HepG2 (cell line): ENCODE results near the gene CACNA1G. TPM values are rescaled to one million over a fixed set of nuclear protein-coding genes. Genes with fewer than 3 reads are reported as not detected.

Experiments used
- FOXA3 ChIP-seq: IDR thresholded peaks from 2 replicates; pipeline ENCODE4 v1.6.1; 2016; ENCODE audit warnings: missing genetic modification reagents, missing compliant biosample characterization
- GLI4 ChIP-seq: sonication (generic); formaldehyde crosslinking; IDR thresholded peaks from 2 replicates; pipeline ENCODE4 v1.5.1; 2020; ENCODE audit warnings: missing genetic modification reagents, mild to moderate bottlenecking, moderate library complexity, borderline replicate concordance
- HIVEP1 ChIP-seq: sonication (generic); formaldehyde crosslinking; IDR thresholded peaks from 2 replicates; pipeline ENCODE4 v1.4.0; 2020; ENCODE audit warnings: mild to moderate bottlenecking, missing genetic modification reagents
- HOXA3 ChIP-seq: sonication (generic); formaldehyde crosslinking; IDR thresholded peaks from 2 replicates; pipeline ENCODE4 v1.5.0; 2020; ENCODE audit warnings: missing genetic modification reagents
- MTF1 ChIP-seq: sonication (generic); formaldehyde crosslinking; IDR thresholded peaks from 2 replicates; pipeline ENCODE4 v1.5.0; 2020; ENCODE audit warnings: missing genetic modification reagents
- MYC ChIP-seq: sonication (generic); formaldehyde crosslinking; IDR thresholded peaks from 2 replicates; pipeline ENCODE4 v1.9.0; 2021; ENCODE audit warnings: missing genetic modification reagents, borderline replicate concordance
- NKX3-1 ChIP-seq: sonication (generic); formaldehyde crosslinking; IDR thresholded peaks from 2 replicates; pipeline ENCODE4 v1.5.0; 2020; ENCODE audit warnings: missing genetic modification reagents
- SIX1 ChIP-seq: sonication (generic); formaldehyde crosslinking; IDR thresholded peaks from 2 replicates; pipeline ENCODE4 v1.4.0; 2020; ENCODE audit warnings: missing genetic modification reagents, borderline replicate concordance
- SNAI1 ChIP-seq: sonication (generic); formaldehyde crosslinking; IDR thresholded peaks from 2 replicates; pipeline ENCODE4 v1.5.0; 2020; ENCODE audit warnings: mild to moderate bottlenecking, missing genetic modification reagents, borderline replicate concordance
- SYNCRIP ChIP-seq: fragments of 200-400 bp; formaldehyde crosslinking; IDR thresholded peaks from 2 replicates; pipeline ENCODE4 v1.6.1; 2018; ENCODE audit warnings: mild to moderate bottlenecking, low read depth, low read length; ENCODE audit not compliant: insufficient read depth
- YEATS2 ChIP-seq: sonication (generic); formaldehyde crosslinking; IDR thresholded peaks from 2 replicates; pipeline ENCODE4 v1.4.0; 2020; ENCODE audit warnings: missing genetic modification reagents, borderline replicate concordance
- ZMYM3 ChIP-seq: sonication (generic); formaldehyde crosslinking; IDR thresholded peaks from 2 replicates; pipeline ENCODE4 v1.5.1; 2020; ENCODE audit warnings: mild to moderate bottlenecking, missing genetic modification reagents
- ZNF432 ChIP-seq: sonication (generic); formaldehyde crosslinking; IDR thresholded peaks from 2 replicates; pipeline ENCODE4 v1.5.0; 2020; ENCODE audit warnings: missing genetic modification reagents, mild to moderate bottlenecking, borderline replicate concordance
- polyA plus RNA-seq, 8 experiments: library from polyadenylated mRNA; depleted of rRNA in 3 of 8; stranded (reverse) in 7 of 8; unstranded in 1 of 8; fragments of >200 nt; fragmentation: Illumina TruSeq in 4 of 8; extraction: Trizol in 4 of 8; gene quantifications; 2 replicates each; pipeline versions ENCODE4 v1.2.1 to v1.2.3, GENCODE V29; 2011 to 2016; ENCODE audit warnings: low read depth in 4 of 8, missing spikeins in 1 of 8, mixed read lengths in 1 of 8; ENCODE audit not compliant: insufficient read depth in 1 of 8
- total RNA-seq, 5 experiments: library from RNA; depleted of rRNA; stranded (reverse); fragments of >200 nt; fragmentation: Illumina TruSeq; extraction: Trizol; gene quantifications; 2 replicates each; pipeline ENCODE4 v1.2.3, GENCODE V29; 2016; ENCODE audit warnings: low read depth in 1 of 5
- TF ChIP-seq, protein P1 (sequence below): IDR thresholded peaks from 2 replicates; pipeline ENCODE4 v1.6.1; 2016; ENCODE audit warnings: low read depth, control low read depth
- TF ChIP-seq, protein P2 (sequence below): IDR thresholded peaks from 2 replicates; pipeline ENCODE4 v1.6.1; 2016; ENCODE audit warnings: mild to moderate bottlenecking, missing biosample characterization, missing genetic modification reagents
- TF ChIP-seq, protein P3 (sequence below): sonication (generic); formaldehyde crosslinking; conservative IDR thresholded peaks from 2 replicates; pipeline ENCODE4 v1.8.0; 2022; ENCODE audit warnings: missing genetic modification reagents
- TF ChIP-seq, protein P4 (sequence below), 2 experiments: IDR thresholded peaks; 2 replicates each; pipeline ENCODE4 v1.6.1; 2011 to 2012; ENCODE audit warnings: low read length in 2 of 2, borderline replicate concordance in 1 of 2, low read depth in 1 of 2, mild to moderate bottlenecking in 1 of 2, moderate library complexity in 1 of 2
- TF ChIP-seq, protein P5 (sequence below): IDR thresholded peaks from 2 replicates; pipeline ENCODE4 v1.6.1; 2016
- TF ChIP-seq, protein P6 (sequence below): sonication (generic); formaldehyde crosslinking; IDR thresholded peaks from 2 replicates; pipeline ENCODE4 v1.8.0; 2022; ENCODE audit warnings: mild to moderate bottlenecking, missing genetic modification reagents, moderate library complexity

The CACNA1G gene
- total and polyA plus RNA-seq, 2 of the 13 experiments (the other 11 are each of a cell fraction or from before 2014, with no cell fraction given) = 0.02 TPM; not detected in 1

DNA sequence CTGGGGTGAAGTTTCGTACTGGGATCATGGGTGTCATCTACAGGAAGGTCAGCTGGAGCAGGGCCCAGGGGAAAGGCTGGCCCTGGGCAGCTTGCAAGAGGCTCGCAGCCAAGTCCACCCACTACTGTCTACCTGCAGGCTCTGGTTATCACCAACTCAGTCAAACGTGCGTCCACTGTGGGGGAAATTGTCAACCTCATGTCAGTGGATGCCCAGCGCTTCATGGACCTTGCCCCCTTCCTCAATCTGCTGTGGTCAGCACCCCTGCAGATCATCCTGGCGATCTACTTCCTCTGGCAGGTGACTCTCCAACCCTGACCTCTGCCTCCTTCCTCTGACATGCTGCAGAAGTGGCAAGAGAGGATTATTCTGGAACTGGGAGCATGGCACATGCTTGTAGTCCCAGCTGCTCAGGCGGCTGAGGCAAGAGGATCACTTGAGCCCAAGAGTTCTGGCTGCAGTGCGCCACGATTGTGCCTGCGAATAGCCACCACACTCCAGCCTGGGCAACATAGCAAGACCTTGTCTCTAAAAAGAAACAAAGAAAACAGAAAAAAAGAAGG, 103.4 kb downstream of the CACNA1G start (continued):
- peak; percentile 30; the same call in 1 of the 2 replicates for TF ChIP-seq HIVEP1
- TF ChIP-seq, protein P1, sequence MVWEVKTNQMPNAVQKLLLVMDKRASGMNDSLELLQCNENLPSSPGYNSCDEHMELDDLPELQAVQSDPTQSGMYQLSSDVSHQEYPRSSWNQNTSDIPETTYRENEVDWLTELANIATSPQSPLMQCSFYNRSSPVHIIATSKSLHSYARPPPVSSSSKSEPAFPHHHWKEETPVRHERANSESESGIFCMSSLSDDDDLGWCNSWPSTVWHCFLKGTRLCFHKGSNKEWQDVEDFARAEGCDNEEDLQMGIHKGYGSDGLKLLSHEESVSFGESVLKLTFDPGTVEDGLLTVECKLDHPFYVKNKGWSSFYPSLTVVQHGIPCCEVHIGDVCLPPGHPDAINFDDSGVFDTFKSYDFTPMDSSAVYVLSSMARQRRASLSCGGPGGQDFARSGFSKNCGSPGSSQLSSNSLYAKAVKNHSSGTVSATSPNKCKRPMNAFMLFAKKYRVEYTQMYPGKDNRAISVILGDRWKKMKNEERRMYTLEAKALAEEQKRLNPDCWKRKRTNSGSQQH (CRISPR knock-in tag) = no peak
- TF ChIP-seq, protein P2, sequence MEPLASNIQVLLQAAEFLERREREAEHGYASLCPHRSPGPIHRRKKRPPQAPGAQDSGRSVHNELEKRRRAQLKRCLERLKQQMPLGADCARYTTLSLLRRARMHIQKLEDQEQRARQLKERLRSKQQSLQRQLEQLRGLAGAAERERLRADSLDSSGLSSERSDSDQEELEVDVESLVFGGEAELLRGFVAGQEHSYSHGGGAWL (CRISPR knock-in tag) = no peak
- TF ChIP-seq, protein P3, sequence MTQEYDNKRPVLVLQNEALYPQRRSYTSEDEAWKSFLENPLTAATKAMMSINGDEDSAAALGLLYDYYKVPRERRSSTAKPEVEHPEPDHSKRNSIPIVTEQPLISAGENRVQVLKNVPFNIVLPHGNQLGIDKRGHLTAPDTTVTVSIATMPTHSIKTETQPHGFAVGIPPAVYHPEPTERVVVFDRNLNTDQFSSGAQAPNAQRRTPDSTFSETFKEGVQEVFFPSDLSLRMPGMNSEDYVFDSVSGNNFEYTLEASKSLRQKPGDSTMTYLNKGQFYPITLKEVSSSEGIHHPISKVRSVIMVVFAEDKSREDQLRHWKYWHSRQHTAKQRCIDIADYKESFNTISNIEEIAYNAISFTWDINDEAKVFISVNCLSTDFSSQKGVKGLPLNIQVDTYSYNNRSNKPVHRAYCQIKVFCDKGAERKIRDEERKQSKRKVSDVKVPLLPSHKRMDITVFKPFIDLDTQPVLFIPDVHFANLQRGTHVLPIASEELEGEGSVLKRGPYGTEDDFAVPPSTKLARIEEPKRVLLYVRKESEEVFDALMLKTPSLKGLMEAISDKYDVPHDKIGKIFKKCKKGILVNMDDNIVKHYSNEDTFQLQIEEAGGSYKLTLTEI (CRISPR knock-in tag) = no peak
- TF ChIP-seq YEATS2 (CRISPR knock-in tag) = peak; percentile 56; the same call in 1 of the 2 replicates
- TF ChIP-seq ZNF432 (CRISPR knock-in tag) = no peak
- peak; percentile 31; the same call in 1 of the 2 replicates for TF ChIP-seq FOXA3
- TF ChIP-seq SNAI1 (CRISPR knock-in tag) = no peak
- TF ChIP-seq HOXA3 = peak; percentile 77; the same call in 1 of the 2 replicates
- TF ChIP-seq, protein P4, sequence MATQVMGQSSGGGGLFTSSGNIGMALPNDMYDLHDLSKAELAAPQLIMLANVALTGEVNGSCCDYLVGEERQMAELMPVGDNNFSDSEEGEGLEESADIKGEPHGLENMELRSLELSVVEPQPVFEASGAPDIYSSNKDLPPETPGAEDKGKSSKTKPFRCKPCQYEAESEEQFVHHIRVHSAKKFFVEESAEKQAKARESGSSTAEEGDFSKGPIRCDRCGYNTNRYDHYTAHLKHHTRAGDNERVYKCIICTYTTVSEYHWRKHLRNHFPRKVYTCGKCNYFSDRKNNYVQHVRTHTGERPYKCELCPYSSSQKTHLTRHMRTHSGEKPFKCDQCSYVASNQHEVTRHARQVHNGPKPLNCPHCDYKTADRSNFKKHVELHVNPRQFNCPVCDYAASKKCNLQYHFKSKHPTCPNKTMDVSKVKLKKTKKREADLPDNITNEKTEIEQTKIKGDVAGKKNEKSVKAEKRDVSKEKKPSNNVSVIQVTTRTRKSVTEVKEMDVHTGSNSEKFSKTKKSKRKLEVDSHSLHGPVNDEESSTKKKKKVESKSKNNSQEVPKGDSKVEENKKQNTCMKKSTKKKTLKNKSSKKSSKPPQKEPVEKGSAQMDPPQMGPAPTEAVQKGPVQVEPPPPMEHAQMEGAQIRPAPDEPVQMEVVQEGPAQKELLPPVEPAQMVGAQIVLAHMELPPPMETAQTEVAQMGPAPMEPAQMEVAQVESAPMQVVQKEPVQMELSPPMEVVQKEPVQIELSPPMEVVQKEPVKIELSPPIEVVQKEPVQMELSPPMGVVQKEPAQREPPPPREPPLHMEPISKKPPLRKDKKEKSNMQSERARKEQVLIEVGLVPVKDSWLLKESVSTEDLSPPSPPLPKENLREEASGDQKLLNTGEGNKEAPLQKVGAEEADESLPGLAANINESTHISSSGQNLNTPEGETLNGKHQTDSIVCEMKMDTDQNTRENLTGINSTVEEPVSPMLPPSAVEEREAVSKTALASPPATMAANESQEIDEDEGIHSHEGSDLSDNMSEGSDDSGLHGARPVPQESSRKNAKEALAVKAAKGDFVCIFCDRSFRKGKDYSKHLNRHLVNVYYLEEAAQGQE (IDR thresholded peaks at IDR 0.05; ENCODE audit: borderline replicate concordance in 1 of 2, low read depth in 1 of 2, low read length in 2 of 2) = no peak
- peak; percentile 78 for TF ChIP-seq MYC
- TF ChIP-seq, protein P5, sequence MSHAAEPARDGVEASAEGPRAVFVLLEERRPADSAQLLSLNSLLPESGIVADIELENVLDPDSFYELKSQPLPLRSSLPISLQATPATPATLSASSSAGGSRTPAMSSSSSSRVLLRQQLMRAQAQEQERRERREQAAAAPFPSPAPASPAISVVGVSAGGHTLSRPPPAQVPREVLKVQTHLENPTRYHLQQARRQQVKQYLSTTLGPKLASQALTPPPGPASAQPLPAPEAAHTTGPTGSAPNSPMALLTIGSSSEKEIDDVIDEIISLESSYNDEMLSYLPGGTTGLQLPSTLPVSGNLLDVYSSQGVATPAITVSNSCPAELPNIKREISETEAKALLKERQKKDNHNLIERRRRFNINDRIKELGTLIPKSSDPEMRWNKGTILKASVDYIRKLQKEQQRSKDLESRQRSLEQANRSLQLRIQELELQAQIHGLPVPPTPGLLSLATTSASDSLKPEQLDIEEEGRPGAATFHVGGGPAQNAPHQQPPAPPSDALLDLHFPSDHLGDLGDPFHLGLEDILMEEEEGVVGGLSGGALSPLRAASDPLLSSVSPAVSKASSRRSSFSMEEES (CRISPR knock-in tag) = peak; percentile 73
- peak; percentile 35; the same call in 1 of the 2 replicates for TF ChIP-seq SIX1
- no peak for TF ChIP-seq MTF1 (CRISPR knock-in tag)
- TF ChIP-seq ZMYM3 (CRISPR knock-in tag) = peak; percentile 15; the same call in 1 of the 2 replicates
- TF ChIP-seq GLI4 = 0 out of 2 replicates have a peak, but pooled peaks have one; percentile 41
- TF ChIP-seq SYNCRIP = no peak
- no peak for TF ChIP-seq NKX3-1 (CRISPR knock-in tag)
- TF ChIP-seq, protein P6, sequence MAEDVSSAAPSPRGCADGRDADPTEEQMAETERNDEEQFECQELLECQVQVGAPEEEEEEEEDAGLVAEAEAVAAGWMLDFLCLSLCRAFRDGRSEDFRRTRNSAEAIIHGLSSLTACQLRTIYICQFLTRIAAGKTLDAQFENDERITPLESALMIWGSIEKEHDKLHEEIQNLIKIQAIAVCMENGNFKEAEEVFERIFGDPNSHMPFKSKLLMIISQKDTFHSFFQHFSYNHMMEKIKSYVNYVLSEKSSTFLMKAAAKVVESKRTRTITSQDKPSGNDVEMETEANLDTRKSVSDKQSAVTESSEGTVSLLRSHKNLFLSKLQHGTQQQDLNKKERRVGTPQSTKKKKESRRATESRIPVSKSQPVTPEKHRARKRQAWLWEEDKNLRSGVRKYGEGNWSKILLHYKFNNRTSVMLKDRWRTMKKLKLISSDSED = no peak
